Stomach (tissue), 4 donors: ENCODE measurements around the gene CAVIN1.

ENCODE experiments used
- CTCF ChIP-seq, 7 experiments: fragments of 450-650 bp in 4 of 7; fragments of 200-600 bp in 3 of 7; sonication (generic) in 3 of 7; IDR thresholded peaks; one replicate each; pipeline ENCODE4 v1.5.1; 2016 to 2019; ENCODE audit warnings: antibody characterized with exemption in 7 of 7, control low read depth in 2 of 7, mild to moderate bottlenecking in 1 of 7
- EP300 ChIP-seq: sonication (generic); formaldehyde crosslinking; IDR thresholded peaks from one replicate; pipeline ENCODE4 v1.6.1; 2017; ENCODE audit warnings: antibody characterized with exemption
- POLR2A ChIP-seq, 4 donors: fragments of 450-650 bp; IDR thresholded peaks; one replicate each; pipeline ENCODE4 v1.6.1; 2016; ENCODE audit warnings: antibody characterized with exemption in 4 of 4, control low read depth in 2 of 4, mild to moderate bottlenecking in 1 of 4, moderate library complexity in 1 of 4
- POLR2AphosphoS5 ChIP-seq, 3 donors: sonication (generic); formaldehyde crosslinking; IDR thresholded peaks; one replicate each; pipeline ENCODE4 v1.6.1; 2016; ENCODE audit warnings: antibody characterized with exemption in 3 of 3

DNA sequence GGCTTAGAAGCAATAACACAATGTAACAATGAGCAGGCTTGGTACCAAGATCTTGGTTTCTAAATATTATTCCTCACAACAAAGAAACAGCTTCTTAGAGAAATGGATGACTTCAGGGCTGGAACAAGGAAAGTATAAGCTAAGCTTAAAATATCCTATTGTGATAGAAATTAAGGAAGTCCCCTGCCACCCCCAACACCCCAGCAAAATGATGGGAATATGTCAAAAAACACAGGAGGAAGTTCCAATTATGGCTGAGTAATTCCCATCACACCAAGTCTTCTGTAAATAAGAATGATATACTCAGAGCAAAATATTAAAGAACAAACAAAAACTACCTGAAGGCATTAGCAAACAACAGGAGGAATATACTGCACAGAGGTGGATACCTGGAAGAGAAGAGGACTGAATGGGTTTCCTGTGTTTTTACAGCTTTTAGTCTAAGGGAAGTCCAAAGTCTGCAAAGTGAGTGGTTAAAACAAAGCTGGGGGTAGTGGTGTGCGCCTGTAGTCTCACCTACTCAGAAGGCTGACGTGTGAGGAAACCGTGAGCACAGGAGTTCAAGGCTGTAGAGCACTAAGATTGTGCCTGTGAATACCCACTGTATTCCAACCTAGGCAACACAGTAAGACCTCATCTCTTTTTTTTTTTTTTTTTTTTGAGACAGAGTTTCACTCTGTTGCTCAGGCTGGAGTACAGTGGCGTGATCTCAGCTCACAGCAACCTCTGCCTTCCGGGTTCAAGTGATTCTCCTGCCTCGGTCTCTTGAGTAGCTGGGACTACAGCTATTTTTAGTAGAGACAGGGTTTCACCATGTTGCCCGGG lies 18.5 kb upstream of the CAVIN1 start:
- TF ChIP-seq CTCF (IDR thresholded peaks at IDR 0.05) (no peak), POLR2AphosphoS5 (IDR thresholded peaks at IDR 0.05) (no peak), POLR2A (IDR thresholded peaks at IDR 0.05) (no peak), EP300 (no peak)
